ENCODE measurements around the gene RAG1. TPM values are rescaled to one million over a fixed set of nuclear protein-coding genes. Genes with fewer than 3 reads are reported as not detected.

The RAG1 gene
- total RNA-seq, 4 donors from 2014 or later: 0.60 to 3.2 (median 1.5) TPM

GRCh38 chr11:36558571-36559413 is 9.0 kb upstream of the RAG1 start:
- Histone ChIP-seq H3K9me3 (no peaks in the 10 kb centered on the region), H3K36me3 (no peaks in the 10 kb centered on the region), H3K27me3 (no peaks in the 10 kb centered on the region), H3K4me3 (no peak overlapping the region), H3K4me1 (no peaks in the 10 kb centered on the region), H3K27ac (no peak overlapping the region)
- intact Hi-C loops (cut with DNase I; ENCODE audit: low total_unique reads) (no loop called here), in situ Hi-C loops (cut with MboI; ENCODE audit: low pct_ligation_motif_present in 1 of 4, low pct_unique_long_range_greater_than_20kb in 1 of 4, low sequenced_read_pairs in 3 of 4) (no loop called here)
- TF ChIP-seq POLR2AphosphoS5 (IDR thresholded peaks at IDR 0.05): no peak
- TF ChIP-seq POLR2A (IDR thresholded peaks at IDR 0.05): no peak
- 48 to 50% methylated on average over 3 to 4 of the region's 4 CpGs for WGBS, 2 donors (ENCODE audit: low coverage in 1 of 2)
- DNase-seq: no peak

DNA sequence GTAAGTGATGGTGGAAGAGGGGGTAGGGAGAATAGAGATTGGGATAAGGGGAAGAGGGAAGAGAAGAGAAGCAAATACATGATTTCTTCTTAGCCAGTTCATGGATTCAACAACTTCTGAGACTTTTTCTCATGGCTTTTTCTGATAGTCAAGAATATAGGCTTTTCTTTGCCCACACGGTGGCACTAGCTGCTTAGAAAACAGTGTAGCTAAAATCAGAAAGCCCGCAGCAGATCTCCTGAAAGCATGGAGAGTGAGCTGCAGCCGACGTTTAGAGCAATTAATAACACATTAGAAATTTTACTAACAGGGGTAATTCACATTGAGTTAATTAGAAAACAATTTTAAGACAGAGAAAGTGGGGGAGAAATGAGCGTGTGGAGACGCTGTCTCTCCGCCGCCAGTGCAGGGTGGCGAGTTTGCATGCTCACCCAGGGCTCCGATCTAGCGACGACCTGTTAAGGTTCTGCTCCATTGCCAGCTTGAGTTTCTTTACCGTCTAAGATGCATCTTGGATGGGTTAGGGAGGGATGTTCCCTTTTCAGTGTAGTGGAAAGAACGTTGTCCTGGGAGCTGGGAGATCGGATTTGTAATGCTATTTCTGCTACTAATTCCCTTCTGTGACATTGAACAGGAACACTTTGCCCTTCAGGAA is 3.3 kb upstream of the RAG1 start:
- Histone ChIP-seq H3K4me3 (peak overlapping the region; percentile 5 to 45 (median 22)), H3K36me3 (no peaks in the 10 kb centered on the region), H3K27me3 (no peaks in the 10 kb centered on the region), H3K27ac (no peak overlapping the region), H3K4me1 (peaks cover 0 to 5% (median 3%) of the 10 kb centered on the region in 4 donors), H3K9me3 (no peaks in the 10 kb centered on the region)
- DNase-seq: peak; percentile 47
- intact Hi-C loops (cut with DNase I; ENCODE audit: low total_unique reads): loop anchor here (1.0 kb wide), 1 partner anchor 107 kb away; no protein-coding TSS in a partner anchor
- WGBS, 2 donors (ENCODE audit: low coverage in 1 of 2): 9 to 17% methylated on average over 8 to 15 of the region's 15 CpGs
- TF ChIP-seq CTCF (IDR thresholded peaks at IDR 0.05) (peak; percentile 55 to 66 (median 63)), EP300 (IDR thresholded peaks at IDR 0.05; ENCODE audit: low read depth) (no peak), POLR2A (IDR thresholded peaks at IDR 0.05) (no peak), POLR2AphosphoS5 (IDR thresholded peaks at IDR 0.05) (no peak)
- in situ Hi-C loops (cut with MboI; ENCODE audit: low pct_ligation_motif_present in 1 of 4, low pct_unique_long_range_greater_than_20kb in 1 of 4, low sequenced_read_pairs in 3 of 4): loop anchor here (10.0 kb wide), 2 partner anchors 110 to 180 kb away; no protein-coding TSS in a partner anchor

DNA sequence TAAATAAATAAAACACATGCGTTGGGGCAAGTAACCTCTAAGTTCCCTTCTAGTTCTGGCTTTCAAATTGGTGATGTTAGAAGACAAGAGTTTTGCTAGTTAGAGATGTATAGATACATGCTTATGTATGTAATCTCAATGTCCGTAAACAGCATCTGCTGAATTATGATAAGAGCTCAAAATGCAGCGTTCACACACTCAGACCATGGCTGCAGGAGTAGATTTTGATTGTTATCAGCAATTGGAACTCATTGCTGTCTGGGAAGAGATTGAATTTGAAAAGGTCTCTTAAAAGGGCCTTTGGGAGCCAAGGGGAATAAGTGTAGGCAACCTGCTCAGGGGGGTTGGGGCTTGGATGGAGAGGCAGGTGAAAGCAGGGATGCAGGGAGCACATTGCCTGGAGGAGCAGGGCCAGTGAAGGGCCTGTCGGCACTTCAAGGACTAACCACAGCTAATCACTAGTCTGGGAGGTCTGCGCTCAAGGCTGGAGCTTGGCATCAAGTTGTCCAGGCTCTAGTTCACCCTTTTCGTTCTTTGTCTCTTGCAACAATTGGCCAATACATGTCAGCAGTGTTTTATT is 2.7 kb upstream of the RAG1 start:
- H3K4me3 ChIP-seq: peak overlapping the region in 1 of 4 donors; percentile 19
- no peaks in the 10 kb centered on the region for H3K9me3 ChIP-seq
- DNase-seq: no peak
- no peaks in the 10 kb centered on the region for H3K27me3 ChIP-seq
- WGBS, 2 donors (ENCODE audit: low coverage in 1 of 2): 61 to 66% methylated on average over 5 to 6 of the region's 6 CpGs
- TF ChIP-seq POLR2AphosphoS5 (IDR thresholded peaks at IDR 0.05) (no peak), CTCF (IDR thresholded peaks at IDR 0.05) (no peak), POLR2A (IDR thresholded peaks at IDR 0.05) (no peak), EP300 (IDR thresholded peaks at IDR 0.05; ENCODE audit: low read depth) (no peak)
- no peak overlapping the region for H3K27ac ChIP-seq
- peaks cover 0 to 5% (median 3%) of the 10 kb centered on the region in 4 donors for H3K4me1 ChIP-seq
- intact Hi-C loops (cut with DNase I; ENCODE audit: low total_unique reads): no loop called here
- no peaks in the 10 kb centered on the region for H3K36me3 ChIP-seq
- in situ Hi-C loops (cut with MboI; ENCODE audit: low pct_ligation_motif_present in 1 of 4, low pct_unique_long_range_greater_than_20kb in 1 of 4, low sequenced_read_pairs in 3 of 4): loop anchor here (10.0 kb wide), 2 partner anchors 110 to 180 kb away; no protein-coding TSS in a partner anchor

DNA sequence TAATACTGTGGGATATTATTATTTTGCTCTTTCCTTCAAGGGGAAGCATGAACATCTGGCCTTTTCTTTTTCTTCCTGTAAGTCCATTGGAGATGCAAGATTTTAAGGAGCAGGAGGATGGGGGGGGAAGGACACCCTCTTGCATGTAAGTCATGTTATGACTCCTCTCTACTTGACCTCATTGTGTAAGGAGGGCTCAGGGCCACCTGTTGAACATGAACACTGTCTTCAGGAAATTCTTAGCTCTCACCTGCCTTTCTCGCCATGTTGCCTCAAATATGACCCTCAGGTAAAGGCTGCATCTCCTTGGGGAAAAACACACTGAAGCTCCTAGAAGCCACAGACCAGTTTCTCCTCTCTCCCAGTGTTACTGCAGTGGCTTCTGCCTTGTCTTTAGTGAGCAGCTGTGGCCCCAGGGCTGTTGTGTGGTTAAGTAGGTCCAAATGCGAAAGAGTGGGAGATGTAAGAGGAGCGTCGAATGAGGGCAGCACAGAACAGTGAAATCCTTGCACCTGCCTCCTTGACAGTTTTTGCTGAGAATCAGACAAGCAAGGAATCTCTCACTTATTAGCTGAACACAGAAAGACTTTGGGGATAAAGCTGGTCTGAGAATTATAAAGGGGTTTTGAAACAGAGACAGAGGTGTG is 1.3 kb upstream of the RAG1 start:
- in situ Hi-C loops (cut with MboI; ENCODE audit: low pct_ligation_motif_present in 1 of 4, low pct_unique_long_range_greater_than_20kb in 1 of 4, low sequenced_read_pairs in 3 of 4): loop anchor here (10.0 kb wide), 2 partner anchors 108 to 178 kb away; no protein-coding TSS in a partner anchor
- no peak for DNase-seq
- Histone ChIP-seq H3K27ac (no peak overlapping the region), H3K27me3 (no peaks in the 10 kb centered on the region), H3K4me3 (no peak overlapping the region), H3K36me3 (no peaks in the 10 kb centered on the region), H3K9me3 (no peaks in the 10 kb centered on the region), H3K4me1 (peaks cover 0 to 5% (median 3%) of the 10 kb centered on the region in 4 donors)
- TF ChIP-seq CTCF (IDR thresholded peaks at IDR 0.05): no peak
- TF ChIP-seq POLR2AphosphoS5 (IDR thresholded peaks at IDR 0.05): no peak
- no peak for TF ChIP-seq POLR2A (IDR thresholded peaks at IDR 0.05)
- no peak for TF ChIP-seq EP300 (IDR thresholded peaks at IDR 0.05; ENCODE audit: low read depth)
- intact Hi-C loops (cut with DNase I; ENCODE audit: low total_unique reads): no loop called here
- WGBS, 2 donors (ENCODE audit: low coverage in 1 of 2): 50 to 78% methylated on average over 1 to 4 of the region's 4 CpGs
